ENCODE data around the gene ITPK1.

The ITPK1 gene

GRCh38 chr14:93002851-93003298 is 112.8 kb downstream of the ITPK1 start:
- Histone ChIP-seq H3K4me3 (ENCODE audit: low read length) (no peak overlapping the region), H3K27me3 (ENCODE audit: low read depth, low read length) (no peaks in the 10 kb centered on the region), H3K27ac (ENCODE audit: low read length) (no peak overlapping the region), H4K20me1 (ENCODE audit: insufficient read depth, low read length) (no peaks in the 10 kb centered on the region), H3K79me2 (ENCODE audit: low read length) (no peaks in the 10 kb centered on the region), H3K4me2 (ENCODE audit: low read length) (no peak overlapping the region), H3K4me1 (ENCODE audit: low read length) (0 out of 2 replicates have a peak, but pooled peaks cover 3% of the 10 kb centered on the region), H3K9ac (ENCODE audit: low read length) (no peak overlapping the region), H2AFZ (ENCODE audit: low read depth, low read length) (no peak overlapping the region), H3K9me3 (ENCODE audit: insufficient read depth, low read length) (no peaks in the 10 kb centered on the region), H3K36me3 (replicated peaks; ENCODE audit: low read depth, low read length) (no peaks in the 10 kb centered on the region)
- TF ChIP-seq EZH2phosphoT487 (IDR thresholded peaks at IDR 0.05; ENCODE audit: low read depth): no peak
- TF ChIP-seq, protein P1, sequence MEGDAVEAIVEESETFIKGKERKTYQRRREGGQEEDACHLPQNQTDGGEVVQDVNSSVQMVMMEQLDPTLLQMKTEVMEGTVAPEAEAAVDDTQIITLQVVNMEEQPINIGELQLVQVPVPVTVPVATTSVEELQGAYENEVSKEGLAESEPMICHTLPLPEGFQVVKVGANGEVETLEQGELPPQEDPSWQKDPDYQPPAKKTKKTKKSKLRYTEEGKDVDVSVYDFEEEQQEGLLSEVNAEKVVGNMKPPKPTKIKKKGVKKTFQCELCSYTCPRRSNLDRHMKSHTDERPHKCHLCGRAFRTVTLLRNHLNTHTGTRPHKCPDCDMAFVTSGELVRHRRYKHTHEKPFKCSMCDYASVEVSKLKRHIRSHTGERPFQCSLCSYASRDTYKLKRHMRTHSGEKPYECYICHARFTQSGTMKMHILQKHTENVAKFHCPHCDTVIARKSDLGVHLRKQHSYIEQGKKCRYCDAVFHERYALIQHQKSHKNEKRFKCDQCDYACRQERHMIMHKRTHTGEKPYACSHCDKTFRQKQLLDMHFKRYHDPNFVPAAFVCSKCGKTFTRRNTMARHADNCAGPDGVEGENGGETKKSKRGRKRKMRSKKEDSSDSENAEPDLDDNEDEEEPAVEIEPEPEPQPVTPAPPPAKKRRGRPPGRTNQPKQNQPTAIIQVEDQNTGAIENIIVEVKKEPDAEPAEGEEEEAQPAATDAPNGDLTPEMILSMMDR (IDR thresholded peaks at IDR 0.05; ENCODE audit: low read depth, low read length): no peak

- no peak overlapping the region for H2AFZ ChIP-seq (ENCODE audit: low read depth, low read length)
- no peak for TF ChIP-seq EZH2phosphoT487 (IDR thresholded peaks at IDR 0.05; ENCODE audit: low read depth)
- TF ChIP-seq, protein P1 (IDR thresholded peaks at IDR 0.05; ENCODE audit: low read depth, low read length): no peak
- H4K20me1 ChIP-seq (ENCODE audit: insufficient read depth, low read length): no peaks in the 10 kb centered on the region
- no peaks in the 10 kb centered on the region for H3K9me3 ChIP-seq (ENCODE audit: insufficient read depth, low read length)
- no peak overlapping the region for H3K4me2 ChIP-seq (ENCODE audit: low read length)
- no peaks in the 10 kb centered on the region for H3K36me3 ChIP-seq (replicated peaks; ENCODE audit: low read depth, low read length)
- H3K4me1 ChIP-seq (ENCODE audit: low read length): no peaks in the 10 kb centered on the region
- no peaks in the 10 kb centered on the region for H3K79me2 ChIP-seq (ENCODE audit: low read length)
- H3K27me3 ChIP-seq (ENCODE audit: low read depth, low read length): no peaks in the 10 kb centered on the region
- H3K4me3 ChIP-seq (ENCODE audit: low read length): no peak overlapping the region
- no peak overlapping the region for H3K27ac ChIP-seq (ENCODE audit: low read length)
- no peak overlapping the region for H3K9ac ChIP-seq (ENCODE audit: low read length)
Observed at GRCh38 chr14:93002049-93002448, 113.7 kb downstream of the ITPK1 start.

DNA sequence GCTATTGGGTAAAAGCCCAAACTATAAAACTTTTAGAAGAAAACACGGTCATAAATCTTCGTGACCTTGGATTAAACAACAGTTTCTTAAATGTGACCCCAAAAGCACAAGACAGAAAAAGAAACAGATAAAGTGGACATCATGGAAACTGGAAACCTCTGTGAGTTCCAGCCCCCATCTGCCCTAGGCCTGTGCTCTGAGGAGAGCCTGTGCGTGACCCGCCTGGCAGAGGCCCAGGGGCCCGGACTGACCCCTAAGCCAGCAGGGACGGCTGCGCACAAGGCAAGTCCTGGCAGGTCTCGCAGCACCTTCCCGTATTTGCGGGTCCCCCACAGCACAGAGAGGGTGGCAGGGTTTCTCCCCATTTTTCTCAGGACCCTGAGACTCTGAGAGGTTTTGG is 116.8 kb downstream of the ITPK1 start:
- TF ChIP-seq, protein P1 (IDR thresholded peaks at IDR 0.05; ENCODE audit: low read depth, low read length): no peak
- no peak for TF ChIP-seq EZH2phosphoT487 (IDR thresholded peaks at IDR 0.05; ENCODE audit: low read depth)
- H3K27ac ChIP-seq (ENCODE audit: low read length): no peak overlapping the region
- H4K20me1 ChIP-seq (ENCODE audit: insufficient read depth, low read length): no peaks in the 10 kb centered on the region
- no peak overlapping the region for H2AFZ ChIP-seq (ENCODE audit: low read depth, low read length)
- H3K4me2 ChIP-seq (ENCODE audit: low read length): no peak overlapping the region
- H3K36me3 ChIP-seq (replicated peaks; ENCODE audit: low read depth, low read length): no peaks in the 10 kb centered on the region
- no peaks in the 10 kb centered on the region for H3K9me3 ChIP-seq (ENCODE audit: insufficient read depth, low read length)
- no peak overlapping the region for H3K4me3 ChIP-seq (ENCODE audit: low read length)
- H3K27me3 ChIP-seq (ENCODE audit: low read depth, low read length): no peaks in the 10 kb centered on the region
- no peaks in the 10 kb centered on the region for H3K79me2 ChIP-seq (ENCODE audit: low read length)
- no peak overlapping the region for H3K9ac ChIP-seq (ENCODE audit: low read length)
- H3K4me1 ChIP-seq (ENCODE audit: low read length): no peaks in the 10 kb centered on the region

- Histone ChIP-seq H3K36me3 (replicated peaks; ENCODE audit: low read depth, low read length) (no peaks in the 10 kb centered on the region), H3K27me3 (ENCODE audit: low read depth, low read length) (no peaks in the 10 kb centered on the region), H3K9ac (ENCODE audit: low read length) (no peak overlapping the region), H3K79me2 (ENCODE audit: low read length) (no peaks in the 10 kb centered on the region), H3K9me3 (ENCODE audit: insufficient read depth, low read length) (no peaks in the 10 kb centered on the region), H4K20me1 (ENCODE audit: insufficient read depth, low read length) (no peaks in the 10 kb centered on the region), H2AFZ (ENCODE audit: low read depth, low read length) (no peak overlapping the region), H3K4me1 (ENCODE audit: low read length) (no peaks in the 10 kb centered on the region), H3K27ac (ENCODE audit: low read length) (no peak overlapping the region), H3K4me2 (ENCODE audit: low read length) (no peak overlapping the region), H3K4me3 (ENCODE audit: low read length) (no peak overlapping the region)
- TF ChIP-seq, protein P1 (IDR thresholded peaks at IDR 0.05; ENCODE audit: low read depth, low read length): no peak
- no peak for TF ChIP-seq EZH2phosphoT487 (IDR thresholded peaks at IDR 0.05; ENCODE audit: low read depth)
Observed at GRCh38 chr14:92997343-92998061, 118.2 kb downstream of the ITPK1 start.
